ENCODE data around the gene WTIP. TPM values are rescaled to one million over a fixed set of nuclear protein-coding genes. Genes with fewer than 3 reads are reported as not detected.

Gene WTIP
- total and polyA plus RNA-seq, 2 donors (not counting 3 experiments of a cell fraction or from before 2014, with no cell fraction given): 22.4 to 25.7 TPM

GRCh38 chr19:34504273-34504808 is 22.8 kb downstream of the WTIP start:
- BruUV-seq (replicated peaks): no TSS peak
- no peak for FAIRE-seq
- CTCF ChIA-PET: no interaction called here

More at GRCh38 chr19:34504273-34504808, 22.8 kb downstream of the WTIP start:
- no peak for DNase-seq (ENCODE audit: low read depth, low spot score)
- POLR2A ChIA-PET: no interaction called here
- dilution Hi-C loops (cut with MboI; ENCODE audit: extremely low pct_ligation_motif_present, low sequenced_read_pairs): no loop called here
- Histone ChIP-seq H3K27ac (ENCODE audit: insufficient read depth, low read depth, low read length) (no peak overlapping the region), H3K9me1 (replicated peaks; ENCODE audit: control insufficient read depth, extremely low read depth, insufficient read depth, low read length) (no peaks in the 10 kb centered on the region), H3K9ac (replicated peaks; ENCODE audit: extremely low read depth, insufficient read depth, low read length) (no peak overlapping the region), H3K27me3 (ENCODE audit: control insufficient read depth in 2 of 2, insufficient read depth in 2 of 2, low read length in 2 of 2) (no peaks in the 10 kb centered on the region), H3K9me3 (replicated peaks; ENCODE audit: control insufficient read depth, insufficient read depth, low read length) (no peaks in the 10 kb centered on the region), H3K79me2 (ENCODE audit: control insufficient read depth, insufficient read depth, low read length) (no peaks in the 10 kb centered on the region), H4K20me1 (replicated peaks; ENCODE audit: control insufficient read depth, extremely low read depth, insufficient read depth, low read length) (no peaks in the 10 kb centered on the region), H2AFZ (ENCODE audit: low read depth, low read length) (no peak overlapping the region), H3K36me3 (ENCODE audit: control insufficient read depth in 2 of 2, extremely low read depth in 1 of 2, insufficient read depth in 2 of 2, low read length in 2 of 2) (peaks cover 0 to 2% of the 10 kb centered on the region in 2 experiments), H3K4me2 (ENCODE audit: insufficient read depth, low read length) (no peak overlapping the region), H3K4me1 (ENCODE audit: control insufficient read depth, extremely low read depth, insufficient read depth, low read length) (no peaks in the 10 kb centered on the region), H3K4me3 (replicated peaks in 1 of 3; ENCODE audit: insufficient read depth in 1 of 3, low read depth in 1 of 3, low read length in 3 of 3) (no peak overlapping the region)
- TF ChIP-seq GATA2 (IDR thresholded peaks at IDR 0.05; ENCODE audit: insufficient read depth, insufficient read length, low read depth, low read length): no peak
- TF ChIP-seq CTCF (IDR thresholded peaks at IDR 0.05; ENCODE audit: extremely low read depth in 1 of 2, insufficient read depth in 1 of 2, low read depth in 1 of 2, low read length in 2 of 2): no peak
- no peak for TF ChIP-seq MAX (IDR thresholded peaks at IDR 0.05; ENCODE audit: insufficient read depth, insufficient read length)
- TF ChIP-seq POLR2AphosphoS5 (IDR thresholded peaks at IDR 0.05; ENCODE audit: insufficient read depth, low read depth, low read length): no peak
- no peak for TF ChIP-seq JUN (IDR thresholded peaks at IDR 0.05; ENCODE audit: borderline replicate concordance, insufficient read depth, insufficient read length, low read depth)
- TF ChIP-seq FOS (IDR thresholded peaks at IDR 0.05; ENCODE audit: borderline replicate concordance, insufficient read depth, low read length): no peak
- TF ChIP-seq POLR2A (IDR thresholded peaks at IDR 0.05; ENCODE audit: low read depth, low read length): no peak
- TF ChIP-seq EZH2 (IDR thresholded peaks at IDR 0.05; ENCODE audit: borderline replicate concordance, low read depth, low read length, severe bottlenecking): no peak
- no peak for TF ChIP-seq MYC (IDR thresholded peaks at IDR 0.05; ENCODE audit: low read depth, low read length)
- intact Hi-C loops (cut with micrococcal nuclease): no loop called here

Data from endothelial cell of umbilical vein (primary cell).